ENCODE results near the gene CCDC171.
A peak's percentile ranks its signal among the peaks of the same experiment; 100 is the strongest.
"Not testable (repeated sequence)": the region's sequence is repeated elsewhere in the genome, so short reads cannot be mapped to it uniquely, and the experiment has no call there.

The CCDC171 gene

GRCh38 chr9:15552636-15553527, at the start of gene CCDC171:
Gene CCDC171 (plus strand): TSS chr9:15553043. CDS start chr9:15564089, 11,046 bp downstream.
- DNase-seq (ENCODE audit: low read depth in 2 of 2), result peak; percentile 74 to 83

GRCh38 chr9:15505921-15506320, 46.9 kb upstream of the CCDC171 start:
- no peak for DNase-seq (ENCODE audit: low read depth in 2 of 2)

GRCh38 chr9:15509931-15510788, 42.7 kb upstream of the CCDC171 start:
- DNase-seq (ENCODE audit: low read depth in 2 of 2), result peak; percentile 14 to 49

- peak; percentile 67 to 79 for DNase-seq (ENCODE audit: low read depth in 2 of 2)
Measured at GRCh38 chr9:15510789-15511575, 41.9 kb upstream of the CCDC171 start, which contains the start of gene PSIP1. Gene PSIP1 (minus strand): TSS chr9:15510970. CDS start chr9:15510188, 782 bp downstream.

GRCh38 chr9:15512204-15512603, 40.6 kb upstream of the CCDC171 start:
- DNase-seq (ENCODE audit: low read depth in 2 of 2), result no peak

GRCh38 chr9:15512889-15513288, 40.0 kb upstream of the CCDC171 start:
- no peak for DNase-seq (ENCODE audit: low read depth in 2 of 2)

GRCh38 chr9:15513335-15513734, 39.5 kb upstream of the CCDC171 start:
- no peak for DNase-seq (ENCODE audit: low read depth in 2 of 2)

- no peak for DNase-seq (ENCODE audit: low read depth in 2 of 2)
Measured at GRCh38 chr9:15519831-15520230, 33.0 kb upstream of the CCDC171 start.

- DNase-seq (ENCODE audit: low read depth in 2 of 2), result no peak
Measured at GRCh38 chr9:15521254-15521653, 31.6 kb upstream of the CCDC171 start.

GRCh38 chr9:15522130-15522755, 30.6 kb upstream of the CCDC171 start:
- no peak for DNase-seq (ENCODE audit: low read depth in 2 of 2)

- DNase-seq (ENCODE audit: low read depth in 2 of 2), result no peak
Measured at GRCh38 chr9:15524845-15525455, 27.9 kb upstream of the CCDC171 start.

- no peak for DNase-seq (ENCODE audit: low read depth in 2 of 2)
Measured at GRCh38 chr9:15525958-15526357, 26.9 kb upstream of the CCDC171 start.

GRCh38 chr9:15527035-15527434, 25.8 kb upstream of the CCDC171 start:
- DNase-seq (ENCODE audit: low read depth in 2 of 2), result not testable (repeated sequence)

- no peak for DNase-seq (ENCODE audit: low read depth in 2 of 2)
Measured at GRCh38 chr9:15529566-15530324, 23.1 kb upstream of the CCDC171 start.

- no peak for DNase-seq (ENCODE audit: low read depth in 2 of 2)
Measured at GRCh38 chr9:15531380-15531779, 21.5 kb upstream of the CCDC171 start.

- no peak for DNase-seq (ENCODE audit: low read depth in 2 of 2)
Measured at GRCh38 chr9:15541872-15542271, 11.0 kb upstream of the CCDC171 start.

- DNase-seq (ENCODE audit: low read depth in 2 of 2), result no peak
Measured at GRCh38 chr9:15542624-15543023, 10.2 kb upstream of the CCDC171 start.

- DNase-seq (ENCODE audit: low read depth in 2 of 2), result no peak
Measured at GRCh38 chr9:15543047-15543813, 9.6 kb upstream of the CCDC171 start.

- DNase-seq (ENCODE audit: low read depth in 2 of 2), result no peak
Measured at GRCh38 chr9:15549611-15550010, 3.2 kb upstream of the CCDC171 start.

Data from stimulated activated CD4-positive, alpha-beta T cell treated with anti-CD3 and anti-CD28 coated beads, Interleukin-12 subunit alpha, Interleukin-12 subunit beta, amount 100 ng/mL, for 24 hours (primary cell).